HG02840 (cell line): Measurements from ENCODE around the gene GUCY1A2.
"Not testable (repeated sequence)": the region's sequence is repeated elsewhere in the genome, so short reads cannot be mapped to it uniquely, and the experiment has no call there.

Experiments used
- ATAC-seq: cut with Tn5 transposase; IDR thresholded peaks from one replicate; pipeline ENCODE4 v1.9.1; 2021; ENCODE audit warnings: mild to moderate bottlenecking, moderate library complexity, moderate number of reproducible peaks; ENCODE audit not compliant: unreplicated experiment, low FRiP score

Gene GUCY1A2, protein sequence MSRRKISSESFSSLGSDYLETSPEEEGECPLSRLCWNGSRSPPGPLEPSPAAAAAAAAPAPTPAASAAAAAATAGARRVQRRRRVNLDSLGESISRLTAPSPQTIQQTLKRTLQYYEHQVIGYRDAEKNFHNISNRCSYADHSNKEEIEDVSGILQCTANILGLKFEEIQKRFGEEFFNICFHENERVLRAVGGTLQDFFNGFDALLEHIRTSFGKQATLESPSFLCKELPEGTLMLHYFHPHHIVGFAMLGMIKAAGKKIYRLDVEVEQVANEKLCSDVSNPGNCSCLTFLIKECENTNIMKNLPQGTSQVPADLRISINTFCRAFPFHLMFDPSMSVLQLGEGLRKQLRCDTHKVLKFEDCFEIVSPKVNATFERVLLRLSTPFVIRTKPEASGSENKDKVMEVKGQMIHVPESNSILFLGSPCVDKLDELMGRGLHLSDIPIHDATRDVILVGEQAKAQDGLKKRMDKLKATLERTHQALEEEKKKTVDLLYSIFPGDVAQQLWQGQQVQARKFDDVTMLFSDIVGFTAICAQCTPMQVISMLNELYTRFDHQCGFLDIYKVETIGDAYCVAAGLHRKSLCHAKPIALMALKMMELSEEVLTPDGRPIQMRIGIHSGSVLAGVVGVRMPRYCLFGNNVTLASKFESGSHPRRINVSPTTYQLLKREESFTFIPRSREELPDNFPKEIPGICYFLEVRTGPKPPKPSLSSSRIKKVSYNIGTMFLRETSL

DNA sequence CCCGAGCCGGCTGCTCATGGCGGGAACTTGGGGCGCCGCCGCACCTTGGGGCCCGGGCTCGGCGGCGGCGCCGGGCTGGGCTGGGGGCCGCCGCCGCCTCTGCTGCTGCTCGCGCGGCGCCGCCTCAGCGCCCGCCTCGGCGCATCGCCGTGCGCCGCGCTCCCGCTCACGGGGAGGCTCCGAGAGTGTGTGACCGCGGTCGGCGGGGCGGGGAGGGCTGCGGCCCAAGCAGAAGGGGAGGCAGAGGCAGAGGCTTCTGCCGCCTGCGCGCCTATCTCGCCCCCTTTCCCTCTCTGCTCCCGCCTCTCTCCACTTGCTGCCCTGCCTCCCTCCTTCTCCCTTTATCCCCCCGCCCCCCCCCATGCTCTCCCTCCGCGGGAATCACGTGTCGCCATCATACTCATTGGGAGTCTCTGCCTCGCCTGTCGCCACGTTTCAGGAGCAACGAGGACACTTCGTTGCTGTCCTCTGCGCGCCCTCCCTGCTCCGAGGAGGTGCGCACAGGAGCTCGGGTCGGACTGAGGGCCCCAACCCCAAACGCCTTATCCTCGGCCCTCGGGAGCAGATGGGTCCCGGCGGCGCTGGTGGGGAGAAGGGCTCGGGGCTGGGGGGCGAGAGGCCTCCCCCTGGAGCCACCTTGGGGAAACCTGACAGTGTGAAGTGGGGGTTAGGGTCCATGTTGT, at the start of gene GUCY1A2:
Gene GUCY1A2 (minus strand): TSS at position 258 of the 683 bp plus-strand sequence. CDS start 421 bp downstream, outside the sequence.
- ATAC-seq = peak; percentile 33

DNA sequence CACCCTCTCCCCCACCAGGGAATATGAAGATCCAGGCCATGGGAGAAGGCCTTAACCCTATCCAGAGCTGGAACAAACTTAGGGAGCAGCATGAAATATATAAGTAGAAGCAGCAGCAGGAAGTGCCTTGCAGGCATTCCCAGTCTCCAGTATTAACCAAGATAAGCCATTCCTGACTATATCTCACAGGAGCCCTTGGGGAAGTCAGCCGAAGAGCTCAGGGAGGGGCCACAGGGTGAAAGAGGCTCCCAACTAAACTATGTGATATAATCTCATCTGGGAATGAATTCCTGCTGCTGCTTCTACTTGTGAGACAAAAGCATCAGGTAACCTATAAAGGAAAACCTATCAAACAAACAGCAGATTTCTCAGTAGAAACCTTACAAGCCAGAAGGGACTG, 36.1 kb upstream of the GUCY1A2 start:
- no peak for ATAC-seq

DNA sequence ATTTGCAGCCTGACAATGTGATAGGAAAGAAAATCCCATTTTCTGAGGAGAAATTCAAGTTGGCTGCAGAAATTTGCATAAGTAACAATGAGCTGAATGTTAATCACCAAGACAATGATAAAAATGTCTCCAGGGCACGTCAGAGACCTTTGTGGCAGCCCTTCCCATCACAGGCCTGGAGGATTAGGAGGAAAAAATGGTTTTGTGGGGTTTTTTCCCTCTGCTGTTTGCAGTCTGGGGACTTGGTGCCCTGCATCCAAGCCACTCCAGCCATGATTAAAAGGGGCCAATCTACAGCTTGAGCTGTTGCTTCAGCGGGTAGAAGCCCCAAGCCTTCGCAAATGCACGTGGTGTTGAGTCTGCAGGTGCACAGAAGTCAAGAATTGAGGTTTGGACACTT, 33.1 kb upstream of the GUCY1A2 start:
- not testable (repeated sequence) for ATAC-seq

DNA sequence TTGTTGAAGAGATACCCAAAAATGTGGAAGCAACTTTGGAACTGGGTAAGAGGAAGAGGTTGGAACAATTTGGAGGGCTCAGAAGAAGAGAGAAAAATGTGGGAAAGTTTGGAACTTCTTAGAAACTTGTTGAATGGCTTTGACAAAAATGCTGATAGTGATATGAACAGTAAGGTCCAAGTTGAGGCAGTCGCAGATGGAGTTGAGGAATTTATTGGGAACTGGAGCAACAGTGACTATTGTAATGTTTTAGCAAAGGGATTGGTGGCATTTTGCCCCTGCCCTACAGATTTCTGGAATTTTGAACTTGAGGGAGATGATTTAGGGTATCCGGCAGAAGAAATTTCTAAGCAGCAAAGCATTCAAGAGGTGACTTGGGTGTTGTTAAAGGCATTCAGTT, 32.6 kb upstream of the GUCY1A2 start:
- not testable (repeated sequence) for ATAC-seq

DNA sequence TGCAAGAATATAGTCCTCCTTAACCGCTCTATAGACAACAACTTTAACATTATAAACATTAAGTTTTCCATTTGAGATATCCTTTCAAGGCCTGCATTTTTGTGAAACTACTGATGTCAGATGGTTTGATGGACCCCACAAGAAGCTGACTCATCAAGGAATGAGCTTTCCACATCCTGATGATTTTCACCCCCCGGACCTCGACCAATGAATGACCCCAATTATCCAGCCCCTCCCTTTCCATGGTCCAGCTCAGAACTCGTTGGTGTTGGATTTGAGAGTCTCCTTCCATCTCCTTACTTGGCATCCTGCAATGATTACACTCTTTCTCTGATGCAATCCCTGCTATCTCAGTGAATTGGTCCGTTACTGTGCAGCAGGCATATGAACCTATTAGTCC, 31.8 kb upstream of the GUCY1A2 start:
- ATAC-seq = no peak

DNA sequence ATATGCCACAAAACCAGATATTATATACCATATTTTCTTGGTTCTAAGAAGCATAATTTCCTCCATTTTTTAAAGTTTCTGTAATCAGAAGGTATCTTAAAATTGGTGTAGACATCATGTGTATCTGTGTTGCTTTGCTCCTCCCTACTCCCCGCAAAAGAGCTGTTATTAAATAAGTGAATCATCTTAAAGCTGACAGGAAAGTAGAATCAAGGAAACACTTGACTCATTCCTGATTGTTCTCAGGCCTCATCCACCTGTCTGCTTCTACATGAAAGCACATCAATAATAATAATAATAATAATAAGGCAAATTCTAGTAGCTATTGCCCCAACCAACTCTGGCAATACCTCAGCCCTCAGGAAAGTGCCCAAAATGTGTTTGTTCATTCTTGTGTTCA, 26.2 kb upstream of the GUCY1A2 start:
- ATAC-seq = no peak

DNA sequence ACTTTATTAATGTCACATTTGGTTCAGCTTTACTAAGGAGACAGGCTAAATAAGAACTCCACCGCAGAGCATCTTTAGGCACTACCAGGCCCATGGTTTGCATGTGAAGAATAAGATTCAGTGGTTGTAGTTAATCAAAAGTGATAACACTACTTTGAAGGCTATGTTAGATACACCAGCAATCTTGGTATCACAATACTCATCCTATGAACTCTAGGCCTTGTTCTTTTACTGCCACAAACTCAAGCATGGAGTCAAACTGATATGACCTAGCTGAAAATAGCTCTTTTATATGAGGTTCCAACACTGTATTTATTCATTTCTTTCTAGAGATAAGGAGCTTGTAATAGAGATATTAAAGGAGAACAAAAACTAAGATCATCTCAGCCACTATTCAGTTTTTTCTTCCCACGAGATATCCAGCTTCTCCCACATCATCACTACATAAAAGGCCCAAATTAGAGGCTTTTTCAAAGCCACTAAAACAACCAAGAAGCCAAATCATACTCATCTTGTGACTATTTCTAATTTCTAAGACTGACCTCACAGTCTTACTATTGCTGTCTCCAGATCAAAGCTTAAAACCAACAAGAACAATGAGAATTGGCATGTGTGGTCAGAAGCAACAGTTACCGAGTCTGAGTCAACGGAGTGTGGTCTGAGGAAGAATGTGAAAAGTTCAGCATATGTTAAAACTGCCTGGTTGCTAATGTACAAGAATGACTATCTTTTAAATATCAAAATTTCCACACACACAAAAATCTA, 25.1 kb upstream of the GUCY1A2 start:
- ATAC-seq = peak; percentile 87

DNA sequence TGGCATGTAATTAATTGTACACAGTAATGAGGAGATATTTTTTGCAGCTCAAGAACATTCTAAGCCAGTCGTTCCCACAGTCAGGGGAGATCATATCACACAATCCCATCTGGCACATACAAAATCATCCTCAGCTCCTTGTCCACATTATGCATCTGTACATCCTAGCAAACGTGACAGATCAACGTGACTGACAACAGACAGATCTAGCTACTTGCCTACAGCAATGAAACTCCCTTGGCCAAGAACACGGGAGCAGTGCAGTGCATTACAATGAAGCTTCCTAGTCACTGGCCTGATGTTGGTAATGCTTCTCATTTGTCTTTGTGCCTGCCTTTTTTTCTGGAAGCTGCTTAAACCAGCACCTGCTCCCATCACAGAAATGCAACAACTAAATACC, 24.5 kb upstream of the GUCY1A2 start:
- ATAC-seq = no peak

DNA sequence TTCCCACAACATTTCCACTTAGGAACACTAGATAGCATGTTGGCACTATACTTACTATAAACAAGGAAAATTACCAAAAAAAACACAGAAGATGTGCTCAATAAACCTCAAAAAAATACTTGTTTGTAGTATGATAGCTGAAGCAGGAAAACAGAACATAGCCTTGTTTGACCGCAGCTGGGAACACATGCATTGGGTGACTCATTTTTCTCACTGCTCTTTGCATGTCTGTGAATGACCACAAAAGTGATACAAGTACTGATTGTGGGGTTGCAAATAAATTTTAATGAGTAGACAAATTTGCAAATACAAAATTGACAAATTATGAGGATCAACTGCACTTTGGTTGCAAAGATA, 22.8 kb upstream of the GUCY1A2 start:
- ATAC-seq = no peak

DNA sequence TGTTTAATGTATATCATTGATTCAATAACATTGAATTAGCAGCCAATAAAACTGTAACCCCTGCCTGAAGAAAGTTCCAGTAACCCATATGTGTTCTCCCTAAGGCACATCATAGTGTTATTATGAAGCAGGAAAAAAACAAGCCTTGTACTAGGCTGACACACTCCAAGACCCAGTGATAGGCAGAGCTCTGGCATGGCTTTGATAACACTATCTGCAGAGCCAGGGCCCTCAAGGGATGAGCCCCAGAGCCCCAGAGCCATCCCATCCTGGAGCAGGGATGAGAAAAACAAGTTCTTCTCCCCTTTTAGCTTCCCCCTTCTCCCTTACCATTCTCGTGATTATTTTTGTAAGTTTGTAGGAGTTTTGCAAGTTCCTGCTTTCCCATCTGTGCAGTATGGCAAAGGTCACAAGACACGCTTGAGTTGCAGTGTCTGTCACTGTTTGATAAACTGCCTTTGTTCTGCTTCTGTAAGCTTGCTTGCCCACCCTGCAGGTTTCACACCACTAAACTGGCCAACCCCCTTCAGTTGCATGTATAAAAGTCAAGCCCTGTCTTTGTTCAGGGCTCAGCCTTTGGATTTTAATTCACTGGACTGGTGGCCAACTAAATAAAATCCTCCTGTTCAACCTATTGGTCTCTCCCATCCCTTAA, 22.3 kb upstream of the GUCY1A2 start:
- no peak for ATAC-seq

DNA sequence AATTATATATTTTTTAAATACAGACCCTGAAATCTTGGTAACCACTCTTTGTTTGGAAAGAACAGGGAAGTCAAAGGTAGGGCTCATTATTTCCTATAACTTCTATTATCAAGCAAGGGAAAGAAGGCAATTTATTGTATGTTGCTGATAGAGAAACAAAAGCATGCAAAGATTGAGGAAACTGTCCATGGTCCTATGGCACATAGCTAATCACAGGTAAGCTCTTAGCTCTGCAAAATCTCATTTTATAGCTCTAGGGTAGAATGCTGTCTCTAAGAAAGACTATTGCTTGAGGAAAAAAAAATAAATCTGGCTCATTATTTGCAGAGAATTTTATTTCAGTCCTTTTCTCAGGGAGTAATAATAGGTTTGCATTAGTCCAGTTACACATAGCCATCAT, 7.4 kb upstream of the GUCY1A2 start:
- no peak for ATAC-seq

DNA sequence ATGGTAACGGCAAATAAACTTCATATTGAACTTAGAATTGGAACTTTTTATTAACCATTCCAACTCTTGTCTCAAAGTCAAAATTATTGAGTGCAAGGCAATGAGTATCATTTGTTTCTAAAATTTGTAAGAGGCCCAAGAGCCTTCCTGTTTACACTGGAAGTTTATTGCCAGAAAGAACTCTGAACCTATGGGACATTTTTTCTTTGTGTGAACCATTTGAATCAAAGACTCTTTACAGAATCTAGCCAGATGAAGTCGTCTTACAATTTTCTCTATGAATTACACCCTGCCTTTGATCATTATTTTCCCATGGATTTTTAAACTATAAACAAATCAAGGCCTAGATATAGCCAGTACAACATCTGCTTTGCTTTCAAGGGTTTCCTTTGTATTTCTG, 2.3 kb upstream of the GUCY1A2 start:
- no peak for ATAC-seq

DNA sequence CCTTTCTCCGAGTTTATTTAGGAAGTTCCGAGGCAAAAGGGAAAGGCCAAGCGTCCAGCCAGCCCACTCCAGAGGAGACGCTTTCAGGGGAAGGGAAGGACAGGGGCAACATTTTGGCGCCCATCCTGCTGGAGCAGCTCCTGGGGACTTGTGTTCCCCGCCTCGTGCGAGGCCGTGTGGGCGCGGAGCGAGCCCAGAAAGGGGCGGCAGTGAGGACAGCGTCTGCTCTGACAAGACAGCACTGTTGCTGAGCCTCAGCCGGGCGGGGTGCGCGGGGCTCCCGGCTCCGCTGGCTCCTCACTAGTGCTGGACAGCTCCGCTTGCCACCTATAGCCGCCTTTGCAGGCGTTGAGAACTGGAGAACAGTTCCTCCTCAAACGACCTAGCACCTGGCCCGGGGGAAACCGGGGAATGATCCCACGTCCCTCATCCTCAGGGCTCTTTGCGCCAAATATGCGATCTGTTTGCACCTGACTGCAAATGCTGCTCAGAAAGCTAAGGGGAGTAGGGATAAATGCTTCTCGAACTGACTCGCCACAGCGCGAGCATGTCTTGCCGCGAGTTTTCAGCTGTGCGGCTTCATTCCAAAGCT, 722 bp upstream of the GUCY1A2 start:
- ATAC-seq = no peak

DNA sequence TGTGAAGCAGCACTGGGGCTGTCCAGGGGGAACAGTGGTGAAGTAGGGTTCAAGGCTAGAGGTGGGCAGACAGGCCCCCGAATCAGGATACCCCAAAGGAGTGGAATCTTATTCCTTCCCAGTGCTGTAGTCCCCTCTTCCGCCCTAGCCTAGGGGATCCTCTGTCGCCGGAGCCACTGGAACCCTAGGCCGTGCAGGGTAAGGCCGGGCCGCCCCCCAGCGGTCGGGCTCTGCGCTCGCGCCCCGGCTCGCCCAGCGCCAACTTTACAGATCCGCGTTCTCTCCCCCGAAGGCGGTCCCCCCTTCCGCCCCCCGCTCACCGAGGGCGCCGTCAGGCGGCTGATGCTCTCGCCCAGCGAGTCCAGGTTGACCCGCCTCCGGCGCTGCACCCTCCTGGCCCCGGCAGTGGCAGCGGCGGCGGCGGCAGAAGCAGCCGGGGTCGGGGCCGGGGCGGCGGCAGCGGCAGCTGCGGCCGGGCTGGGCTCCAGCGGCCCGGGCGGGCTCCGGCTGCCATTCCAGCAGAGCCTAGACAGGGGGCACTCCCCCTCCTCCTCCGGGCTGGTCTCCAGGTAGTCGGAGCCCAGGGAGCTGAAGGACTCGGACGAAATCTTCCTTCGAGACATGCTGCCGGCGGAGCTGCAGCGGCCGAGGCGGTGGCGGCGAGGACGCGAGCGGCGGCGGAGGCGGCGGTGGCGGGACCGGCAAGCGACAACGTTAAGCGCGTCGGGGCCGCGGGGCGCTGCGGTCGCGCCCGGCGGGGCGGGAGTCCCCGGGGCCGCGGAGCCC, 650 bp downstream of the GUCY1A2 start:
- ATAC-seq = peak; percentile 48

DNA sequence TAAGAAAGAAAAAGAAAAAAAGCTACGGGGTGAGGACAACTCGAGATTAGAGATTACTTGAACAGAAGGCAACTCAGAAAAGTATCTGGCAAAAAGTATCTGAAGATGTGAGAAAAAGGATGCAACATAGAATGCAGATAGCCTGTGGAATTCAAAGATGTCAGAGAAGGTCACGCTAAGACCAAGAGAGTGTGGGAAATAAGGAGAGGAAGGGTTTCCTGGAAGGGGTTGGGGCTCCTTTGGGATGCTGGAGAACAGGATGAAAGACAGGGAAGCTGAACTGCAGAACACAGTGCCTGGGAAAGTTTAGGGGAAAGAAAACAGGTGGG, 1.2 kb downstream of the GUCY1A2 start:
- no peak for ATAC-seq

DNA sequence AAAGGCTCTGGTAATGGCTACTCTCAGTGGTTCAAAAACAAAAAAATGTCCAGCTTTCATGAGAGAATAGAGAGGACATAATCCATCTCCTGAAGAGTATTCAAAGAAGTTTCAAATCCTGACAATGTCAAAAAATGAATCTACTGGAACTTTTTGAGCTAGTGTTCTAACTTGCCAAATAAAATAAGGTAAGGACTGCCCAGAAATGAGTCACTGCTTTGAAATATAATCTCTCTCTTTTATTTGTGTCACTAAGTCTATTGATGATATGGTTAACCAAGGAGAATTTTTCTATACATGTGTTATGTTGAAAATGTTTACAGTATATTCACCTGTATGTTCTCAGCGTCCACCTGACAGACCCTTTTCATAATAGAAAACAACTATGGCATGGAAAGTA, 3.4 kb downstream of the GUCY1A2 start:
- no peak for ATAC-seq

DNA sequence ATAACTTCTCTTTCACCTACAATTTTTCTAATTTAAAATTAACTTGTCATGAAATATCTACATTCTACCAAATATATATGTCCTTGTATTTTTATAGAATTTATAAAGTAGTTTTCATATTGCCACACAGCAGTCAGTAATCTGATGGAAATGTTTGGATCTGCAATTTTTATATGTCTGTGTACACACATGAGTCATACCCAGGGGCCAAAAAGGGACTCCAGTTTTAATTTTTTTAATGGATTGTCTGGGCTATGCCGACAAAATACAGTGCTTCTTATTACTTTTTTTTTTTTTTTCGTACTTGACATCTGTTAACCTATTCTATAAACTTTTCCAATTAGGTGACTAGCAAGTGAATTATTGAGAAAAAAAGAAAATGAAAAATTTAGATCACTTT, 6.3 kb downstream of the GUCY1A2 start:
- ATAC-seq = no peak

DNA sequence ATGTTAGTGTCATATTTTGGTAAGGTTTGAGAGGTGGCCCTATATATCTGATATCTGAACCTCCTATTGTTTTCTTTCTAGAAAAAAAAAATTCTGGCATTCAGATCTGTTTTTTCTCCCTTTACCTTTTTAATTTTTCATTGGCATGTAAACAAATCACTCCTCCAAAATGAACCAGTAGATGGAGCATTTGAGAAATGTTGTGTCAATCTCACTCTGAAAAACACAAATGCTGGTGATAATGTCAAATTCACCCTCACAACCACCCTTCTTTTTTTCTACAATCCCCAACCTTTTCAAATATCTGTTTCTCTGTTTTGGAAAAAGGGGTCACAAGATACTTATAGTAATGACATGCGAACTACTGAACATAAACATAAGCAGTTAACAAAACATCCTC, 9.1 kb downstream of the GUCY1A2 start:
- ATAC-seq = no peak
